NT2/D1 (cell line): ENCODE results near the gene AK1.

ENCODE experiments used
- DNase-seq: peaks from one replicate; pipeline ENCODE4 v3.0.0-alpha.2; 2011; ENCODE audit warnings: low read depth, low spot score
- H3K27me3 ChIP-seq: 2 replicates; pipeline ENCODE4 v1.6.0; 2011; ENCODE audit warnings: mild to moderate bottlenecking; ENCODE audit not compliant: insufficient read length, insufficient read depth
- H3K36me3 ChIP-seq: 2 replicates; pipeline ENCODE4 v1.6.1; 2011; ENCODE audit warnings: mild to moderate bottlenecking, low read length, mixed read lengths; ENCODE audit not compliant: insufficient read depth, insufficient read length
- H3K4me1 ChIP-seq: 2 replicates; pipeline ENCODE4 v1.5.1; 2011; ENCODE audit not compliant: insufficient read depth, insufficient read length
- H3K4me3 ChIP-seq: 2 replicates; pipeline ENCODE4 v1.5.1; 2011; ENCODE audit warnings: low read depth; ENCODE audit not compliant: insufficient read length
- H3K9ac ChIP-seq: 2 replicates; pipeline ENCODE4 v1.6.0; 2011; ENCODE audit warnings: low read depth; ENCODE audit not compliant: insufficient read length
- H3K9me3 ChIP-seq: 2 replicates; pipeline ENCODE4 v1.5.1; 2011; ENCODE audit warnings: mild to moderate bottlenecking, low read length; ENCODE audit not compliant: insufficient read depth
- SUZ12 ChIP-seq: IDR thresholded peaks from 2 replicates; pipeline ENCODE4 v1.6.1; 2011; ENCODE audit not compliant: insufficient read length, insufficient read depth; ENCODE audit errors: extremely low read depth
- YY1 ChIP-seq: IDR thresholded peaks from 2 replicates; pipeline ENCODE4 v1.6.1; 2011; ENCODE audit not compliant: insufficient read length, insufficient read depth
- ZNF274 ChIP-seq: IDR thresholded peaks from 2 replicates; pipeline ENCODE4 v1.6.1; 2011; ENCODE audit warnings: mild to moderate bottlenecking, low read depth, low read length

The AK1 gene

GRCh38 chr9:127832248-127832647 lies 45.2 kb downstream of the AK1 start:
- DNase-seq, result no peak
- TF ChIP-seq YY1 (no peak), ZNF274 (no peak), SUZ12 (no peak)
- H3K36me3 ChIP-seq, result no peaks in the 10 kb centered on the region
- peaks cover 20% of the 10 kb centered on the region for H3K4me1 ChIP-seq
- no peak overlapping the region for H3K4me3 ChIP-seq
- H3K27me3 ChIP-seq, result peaks cover 5% of the 10 kb centered on the region
- no peaks in the 10 kb centered on the region for H3K9me3 ChIP-seq
- H3K9ac ChIP-seq, result no peak overlapping the region

GRCh38 chr9:127829205-127829906 lies 48.1 kb downstream of the AK1 start:
- Histone ChIP-seq H3K36me3 (peaks cover 5% of the 10 kb centered on the region), H3K4me3 (no peak overlapping the region), H3K9ac (no peak overlapping the region), H3K27me3 (peaks cover 21% of the 10 kb centered on the region), H3K9me3 (no peaks in the 10 kb centered on the region), H3K4me1 (peaks cover 16% of the 10 kb centered on the region)
- DNase-seq, result no peak
- no peak for TF ChIP-seq YY1
- TF ChIP-seq ZNF274, result no peak
- no peak for TF ChIP-seq SUZ12

GRCh38 chr9:127828262-127829031 lies 49.0 kb downstream of the AK1 start:
- Histone ChIP-seq H3K9ac (peak overlapping the region; percentile 84), H3K9me3 (no peaks in the 10 kb centered on the region), H3K4me3 (peak overlapping the region; percentile 22), H3K36me3 (peaks cover 9% of the 10 kb centered on the region), H3K27me3 (peaks cover 21% of the 10 kb centered on the region), H3K4me1 (peaks cover 16% of the 10 kb centered on the region)
- TF ChIP-seq SUZ12 (no peak), YY1 (no peak), ZNF274 (no peak)
- peak; percentile 87 for DNase-seq

GRCh38 chr9:127826253-127826913 lies 51.1 kb downstream of the AK1 start:
- peaks cover 16% of the 10 kb centered on the region for H3K4me1 ChIP-seq
- H3K9ac ChIP-seq, result peak overlapping the region; percentile 71
- peaks cover 21% of the 10 kb centered on the region for H3K27me3 ChIP-seq
- no peaks in the 10 kb centered on the region for H3K9me3 ChIP-seq
- no peak for DNase-seq
- H3K36me3 ChIP-seq, result peaks cover 9% of the 10 kb centered on the region
- no peak overlapping the region for H3K4me3 ChIP-seq
- no peak for TF ChIP-seq YY1
- TF ChIP-seq ZNF274, result no peak
- TF ChIP-seq SUZ12, result no peak

GRCh38 chr9:127825319-127826051 lies 52.0 kb downstream of the AK1 start:
- peaks cover 16% of the 10 kb centered on the region for H3K4me1 ChIP-seq

GRCh38 chr9:127822108-127822507 lies 55.4 kb downstream of the AK1 start:
- H3K27me3 ChIP-seq, result peaks cover 14% of the 10 kb centered on the region
- DNase-seq, result no peak
- TF ChIP-seq SUZ12, result no peak
- no peak for TF ChIP-seq YY1
- TF ChIP-seq ZNF274, result no peak
- H3K9me3 ChIP-seq, result no peaks in the 10 kb centered on the region
- H3K4me1 ChIP-seq, result peaks cover 12% of the 10 kb centered on the region
- H3K9ac ChIP-seq, result no peak overlapping the region
- H3K36me3 ChIP-seq, result peaks cover 35% of the 10 kb centered on the region
- no peak overlapping the region for H3K4me3 ChIP-seq

More at GRCh38 chr9:127825319-127826051, 52.0 kb downstream of the AK1 start:
- Histone ChIP-seq H3K4me3 (no peak overlapping the region), H3K27me3 (peaks cover 21% of the 10 kb centered on the region), H3K9me3 (no peaks in the 10 kb centered on the region), H3K9ac (peak overlapping the region; percentile 71), H3K36me3 (peaks cover 9% of the 10 kb centered on the region)
- TF ChIP-seq SUZ12, result no peak
- no peak for TF ChIP-seq ZNF274
- no peak for TF ChIP-seq YY1
- DNase-seq, result peak; percentile 54
